Neural cell (in vitro differentiated cells): Measurements from ENCODE around the gene TESK1.

ENCODE experiments used
- EZH2 ChIP-seq: fragments of 200-600, 300-800 bp; shearing (Covaris generic), sonication (generic); IDR thresholded peaks from 2 replicates; pipeline ENCODE4 v1.6.1; 2014; ENCODE audit warnings: antibody characterized with exemption, low read length, borderline replicate concordance, mild to moderate bottlenecking; ENCODE audit not compliant: insufficient read depth, poor library complexity, severe bottlenecking
- POLR2AphosphoS5 ChIP-seq: IDR thresholded peaks from 2 replicates; pipeline ENCODE4 v1.6.1; 2012
- RAD21 ChIP-seq: fragments of 450-650 bp; conservative IDR thresholded peaks from 2 replicates; pipeline ENCODE4 v1.6.1; 2014; ENCODE audit warnings: antibody characterized with exemption, mild to moderate bottlenecking, moderate library complexity
- SMC3 ChIP-seq: fragments of 450-650 bp; conservative IDR thresholded peaks from 2 replicates; pipeline ENCODE4 v1.6.1; 2014; ENCODE audit warnings: antibody characterized with exemption, mild to moderate bottlenecking, moderate library complexity; ENCODE audit not compliant: poor library complexity
- TF ChIP-seq, protein P1 (sequence below): fragments of 450-650 bp; IDR thresholded peaks from 2 replicates; pipeline ENCODE4 v1.5.1; 2014; ENCODE audit warnings: antibody characterized with exemption, mild to moderate bottlenecking, moderate library complexity; ENCODE audit not compliant: poor library complexity, severe bottlenecking
- TF ChIP-seq, protein P2 (sequence below): IDR thresholded peaks from 2 replicates; pipeline ENCODE4 v1.6.1; 2012; ENCODE audit warnings: borderline replicate concordance

DNA sequence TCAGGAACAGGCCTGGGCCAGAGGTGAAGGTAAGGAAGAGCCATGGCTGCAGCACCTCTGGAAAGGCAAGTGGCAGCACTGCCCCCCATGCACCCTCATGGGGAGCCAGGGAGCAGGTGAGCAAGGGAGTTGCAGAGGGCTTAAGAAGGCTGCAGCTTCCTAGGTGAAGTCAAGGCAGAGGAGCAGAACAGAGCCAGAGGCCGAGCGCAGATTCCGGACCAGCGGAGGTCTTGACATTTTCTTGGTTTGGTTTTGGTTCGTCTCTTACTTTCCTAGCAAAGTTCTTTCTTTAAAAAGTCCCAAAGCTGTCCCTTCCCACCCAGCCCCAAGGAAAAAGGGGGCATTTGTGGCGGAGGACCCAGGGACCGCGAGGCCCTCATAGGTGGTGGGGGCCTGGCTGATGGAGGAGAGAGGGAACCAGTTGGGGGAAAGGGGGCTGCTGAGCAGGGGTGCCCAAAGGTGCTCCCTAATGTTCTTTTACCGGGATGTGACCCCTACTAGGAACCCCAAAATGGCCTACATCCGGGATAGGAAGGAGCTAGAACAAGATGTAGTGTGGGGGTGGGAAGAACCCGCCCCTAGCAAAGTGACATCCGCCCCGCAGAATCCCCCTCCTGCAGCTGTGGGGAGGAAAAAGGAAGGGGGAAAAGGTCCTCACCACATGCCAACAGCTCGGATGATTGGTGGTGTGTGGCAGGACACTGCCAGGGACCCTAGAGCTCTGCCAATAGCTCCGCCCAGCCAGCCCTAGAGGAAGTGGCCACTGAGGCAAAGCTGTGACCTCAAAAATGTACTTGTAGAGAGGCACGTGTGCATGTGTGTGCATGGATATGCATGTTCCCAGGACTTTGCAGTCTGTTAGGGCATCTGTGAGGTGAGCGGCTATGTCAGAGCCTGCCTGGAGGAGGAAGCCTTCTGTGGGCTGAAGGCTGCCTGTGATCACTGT lies 14.1 kb downstream of the TESK1 start:
- TF ChIP-seq POLR2AphosphoS5: no peak
- TF ChIP-seq, protein P1, sequence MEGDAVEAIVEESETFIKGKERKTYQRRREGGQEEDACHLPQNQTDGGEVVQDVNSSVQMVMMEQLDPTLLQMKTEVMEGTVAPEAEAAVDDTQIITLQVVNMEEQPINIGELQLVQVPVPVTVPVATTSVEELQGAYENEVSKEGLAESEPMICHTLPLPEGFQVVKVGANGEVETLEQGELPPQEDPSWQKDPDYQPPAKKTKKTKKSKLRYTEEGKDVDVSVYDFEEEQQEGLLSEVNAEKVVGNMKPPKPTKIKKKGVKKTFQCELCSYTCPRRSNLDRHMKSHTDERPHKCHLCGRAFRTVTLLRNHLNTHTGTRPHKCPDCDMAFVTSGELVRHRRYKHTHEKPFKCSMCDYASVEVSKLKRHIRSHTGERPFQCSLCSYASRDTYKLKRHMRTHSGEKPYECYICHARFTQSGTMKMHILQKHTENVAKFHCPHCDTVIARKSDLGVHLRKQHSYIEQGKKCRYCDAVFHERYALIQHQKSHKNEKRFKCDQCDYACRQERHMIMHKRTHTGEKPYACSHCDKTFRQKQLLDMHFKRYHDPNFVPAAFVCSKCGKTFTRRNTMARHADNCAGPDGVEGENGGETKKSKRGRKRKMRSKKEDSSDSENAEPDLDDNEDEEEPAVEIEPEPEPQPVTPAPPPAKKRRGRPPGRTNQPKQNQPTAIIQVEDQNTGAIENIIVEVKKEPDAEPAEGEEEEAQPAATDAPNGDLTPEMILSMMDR: no peak
- TF ChIP-seq, protein P2, sequence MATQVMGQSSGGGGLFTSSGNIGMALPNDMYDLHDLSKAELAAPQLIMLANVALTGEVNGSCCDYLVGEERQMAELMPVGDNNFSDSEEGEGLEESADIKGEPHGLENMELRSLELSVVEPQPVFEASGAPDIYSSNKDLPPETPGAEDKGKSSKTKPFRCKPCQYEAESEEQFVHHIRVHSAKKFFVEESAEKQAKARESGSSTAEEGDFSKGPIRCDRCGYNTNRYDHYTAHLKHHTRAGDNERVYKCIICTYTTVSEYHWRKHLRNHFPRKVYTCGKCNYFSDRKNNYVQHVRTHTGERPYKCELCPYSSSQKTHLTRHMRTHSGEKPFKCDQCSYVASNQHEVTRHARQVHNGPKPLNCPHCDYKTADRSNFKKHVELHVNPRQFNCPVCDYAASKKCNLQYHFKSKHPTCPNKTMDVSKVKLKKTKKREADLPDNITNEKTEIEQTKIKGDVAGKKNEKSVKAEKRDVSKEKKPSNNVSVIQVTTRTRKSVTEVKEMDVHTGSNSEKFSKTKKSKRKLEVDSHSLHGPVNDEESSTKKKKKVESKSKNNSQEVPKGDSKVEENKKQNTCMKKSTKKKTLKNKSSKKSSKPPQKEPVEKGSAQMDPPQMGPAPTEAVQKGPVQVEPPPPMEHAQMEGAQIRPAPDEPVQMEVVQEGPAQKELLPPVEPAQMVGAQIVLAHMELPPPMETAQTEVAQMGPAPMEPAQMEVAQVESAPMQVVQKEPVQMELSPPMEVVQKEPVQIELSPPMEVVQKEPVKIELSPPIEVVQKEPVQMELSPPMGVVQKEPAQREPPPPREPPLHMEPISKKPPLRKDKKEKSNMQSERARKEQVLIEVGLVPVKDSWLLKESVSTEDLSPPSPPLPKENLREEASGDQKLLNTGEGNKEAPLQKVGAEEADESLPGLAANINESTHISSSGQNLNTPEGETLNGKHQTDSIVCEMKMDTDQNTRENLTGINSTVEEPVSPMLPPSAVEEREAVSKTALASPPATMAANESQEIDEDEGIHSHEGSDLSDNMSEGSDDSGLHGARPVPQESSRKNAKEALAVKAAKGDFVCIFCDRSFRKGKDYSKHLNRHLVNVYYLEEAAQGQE: no peak
- no peak for TF ChIP-seq SMC3
- no peak for TF ChIP-seq EZH2
- TF ChIP-seq RAD21: no peak
